Posterior vena cava (tissue), 2 donors: ENCODE measurements around the gene ZNF700. TPM values are rescaled to one million over a fixed set of nuclear protein-coding genes. Genes with fewer than 3 reads are reported as not detected.
"Not testable (repeated sequence)": the region's sequence is repeated elsewhere in the genome, so short reads cannot be mapped to it uniquely, and the experiment has no call there.

Source experiments
- DNase-seq: peaks from one replicate; pipeline ENCODE4 v3.0.0-alpha.2; 2020; ENCODE audit warnings: low spot score
- intact Hi-C, 2 donors: fragments of 100-400 bp; cut with DNase I; formaldehyde crosslinking; loops; one replicate each; pipeline versions ENCODE4 v1.14.1 to v1.14.2; 2022 to 2023
- total RNA-seq, 2 donors: library from RNA; stranded (reverse); fragmentation: NEBNext Ultra II Directional; extraction: Animal tissue kit (Norgen Biotek cat#: 25700); gene quantifications; one replicate each; pipeline ENCODE4 v1.2.1, GENCODE V29; 2021
- donor health status: DM: yes; HTN: yes; CAD: no.
- donor health status: DM: yes; HTN: yes; CAD: no.

The ZNF700 gene
- total RNA-seq, 2 donors from 2014 or later: 9.9 to 11.6 TPM

- intact Hi-C loops: no loop called here
- DNase-seq: no peak
Measured at GRCh38 chr19:11931051-11931450, 6.1 kb downstream of the ZNF700 start.

DNA sequence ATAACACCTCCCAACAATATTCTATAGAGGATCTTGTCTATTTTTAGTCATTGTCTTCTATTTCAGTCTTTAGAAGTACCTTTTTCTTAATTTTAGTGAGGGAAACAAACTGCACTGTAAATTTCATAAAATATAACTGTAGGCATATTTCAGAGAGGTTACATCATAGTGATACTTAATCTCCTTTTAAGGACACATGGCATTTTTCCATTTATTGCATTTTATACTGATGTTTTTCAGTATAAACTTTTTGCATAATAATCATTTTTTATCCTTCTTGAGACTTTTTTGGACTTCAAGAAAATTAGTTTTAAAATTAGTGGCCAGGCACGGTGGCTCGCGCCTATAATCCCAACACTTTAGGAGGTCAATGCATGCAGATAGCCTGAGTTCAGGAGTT, 6.6 kb downstream of the ZNF700 start:
- intact Hi-C loops: no loop called here
- DNase-seq: no peak

DNA sequence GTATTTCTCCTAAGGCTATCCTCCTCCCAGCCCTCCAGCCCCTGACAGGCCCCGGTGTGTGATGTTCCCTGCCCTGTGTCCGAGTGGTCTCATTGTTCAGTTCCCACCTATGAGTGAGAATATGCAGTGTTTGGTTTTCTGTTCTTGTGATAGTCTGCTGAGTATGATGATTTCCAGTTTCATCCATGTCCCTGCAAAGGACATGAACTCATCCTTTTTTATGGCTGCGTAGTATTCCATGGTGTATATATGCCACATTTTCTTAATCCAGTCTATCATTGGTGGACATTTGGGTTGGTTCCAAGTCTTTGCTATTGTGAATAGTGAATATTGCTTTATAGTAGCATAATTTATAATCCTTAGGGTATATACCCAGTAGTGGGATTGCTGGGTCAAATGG, 10.9 kb downstream of the ZNF700 start:
- intact Hi-C loops: not testable (repeated sequence)

GRCh38 chr19:11938383-11938782, 13.5 kb downstream of the ZNF700 start:
- intact Hi-C loops: not testable (repeated sequence)

More for the DNA sequence above, 10.9 kb downstream of the ZNF700 start:
- DNase-seq: not testable (repeated sequence)

DNA sequence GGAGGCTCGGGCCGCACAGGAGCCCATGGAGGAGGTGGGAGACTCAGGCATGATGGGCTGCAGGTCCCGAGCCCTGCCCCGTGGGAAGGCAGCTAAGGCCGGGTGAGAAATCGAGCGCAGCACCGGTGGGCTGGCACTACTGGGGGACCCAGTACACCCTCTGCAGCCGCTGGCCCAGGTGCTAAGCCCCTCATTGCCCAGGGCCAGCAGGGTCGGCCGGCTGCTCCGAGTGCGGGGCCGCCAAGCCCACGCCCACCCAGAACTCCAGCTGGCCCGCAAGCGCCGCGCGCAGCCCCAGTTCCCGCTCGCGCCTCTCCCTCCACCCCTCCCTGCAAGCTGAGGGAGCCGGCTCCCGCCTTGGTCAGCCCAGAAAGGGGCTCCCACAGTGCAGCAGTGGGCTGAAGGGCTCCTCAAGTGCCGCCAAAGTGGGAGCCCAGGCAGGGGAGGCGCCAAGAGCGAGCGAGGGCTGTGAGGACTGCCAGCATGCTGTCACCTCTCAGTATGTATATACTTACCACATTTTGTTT, 16.5 kb downstream of the ZNF700 start:
- DNase-seq, intact Hi-C loops: not testable (repeated sequence)

More at GRCh38 chr19:11938383-11938782, 13.5 kb downstream of the ZNF700 start:
- not testable (repeated sequence) for DNase-seq

GRCh38 chr19:11942008-11942842, 17.3 kb downstream of the ZNF700 start:
- intact Hi-C loops: no loop called here
- DNase-seq: no peak

- no peak for DNase-seq
- intact Hi-C loops: no loop called here
Measured at GRCh38 chr19:11942843-11943108, 17.9 kb downstream of the ZNF700 start.

GRCh38 chr19:11944656-11945055, 19.7 kb downstream of the ZNF700 start:
- no peak for DNase-seq

GRCh38 chr19:11948646-11949045, 23.7 kb downstream of the ZNF700 start:
- intact Hi-C loops: no loop called here

More at GRCh38 chr19:11944656-11945055, 19.7 kb downstream of the ZNF700 start:
- intact Hi-C loops: no loop called here

DNA sequence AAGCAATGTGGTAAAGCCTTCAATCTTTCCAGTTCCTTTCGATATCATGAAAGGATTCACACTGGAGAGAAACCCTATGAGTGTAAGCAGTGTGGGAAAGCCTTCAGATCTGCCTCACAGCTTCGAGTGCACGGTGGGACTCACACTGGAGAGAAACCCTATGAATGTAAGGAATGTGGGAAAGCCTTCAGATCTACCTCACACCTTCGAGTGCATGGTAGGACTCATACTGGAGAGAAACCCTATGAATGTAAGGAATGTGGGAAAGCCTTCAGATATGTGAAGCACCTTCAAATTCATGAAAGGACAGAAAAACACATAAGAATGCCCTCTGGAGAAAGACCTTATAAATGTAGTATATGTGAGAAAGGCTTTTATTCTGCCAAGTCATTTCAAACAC, 24.3 kb downstream of the ZNF700 start:
- DNase-seq: no peak
- intact Hi-C loops: no loop called here

More at GRCh38 chr19:11948646-11949045, 23.7 kb downstream of the ZNF700 start:
- DNase-seq: no peak

DNA sequence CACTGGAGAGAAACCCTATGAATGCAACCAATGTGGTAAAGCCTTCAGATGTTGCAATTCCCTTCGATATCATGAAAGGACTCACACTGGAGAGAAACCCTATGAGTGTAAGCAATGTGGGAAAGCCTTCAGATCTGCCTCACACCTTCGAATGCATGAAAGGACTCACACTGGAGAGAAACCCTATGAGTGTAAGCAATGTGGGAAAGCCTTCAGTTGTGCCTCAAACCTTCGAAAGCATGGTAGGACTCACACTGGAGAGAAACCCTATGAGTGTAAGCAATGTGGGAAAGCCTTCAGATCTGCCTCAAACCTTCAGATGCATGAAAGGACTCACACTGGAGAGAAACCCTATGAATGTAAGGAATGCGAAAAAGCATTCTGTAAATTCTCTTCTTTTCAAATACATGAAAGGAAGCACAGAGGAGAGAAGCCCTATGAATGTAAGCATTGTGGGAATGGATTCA, 24.7 kb downstream of the ZNF700 start:
- DNase-seq, intact Hi-C loops: not testable (repeated sequence)

DNA sequence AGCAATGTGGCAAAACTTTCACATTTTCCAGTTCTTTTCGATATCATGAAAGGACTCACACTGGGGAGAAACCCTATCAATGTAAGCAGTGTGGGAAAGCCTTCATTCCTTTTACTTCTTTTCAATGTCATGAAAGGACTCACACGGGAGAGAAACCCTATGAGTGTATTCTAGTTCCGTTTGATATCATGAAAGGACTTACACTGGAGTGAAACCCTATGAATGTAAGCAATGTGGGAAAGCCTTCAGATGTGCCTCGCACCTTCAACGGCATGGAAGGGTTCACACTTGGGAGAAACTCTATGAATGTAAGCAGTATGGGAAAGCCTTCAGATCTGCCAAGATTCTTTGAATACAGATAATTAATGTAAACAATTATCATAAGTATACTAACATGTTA, 25.4 kb downstream of the ZNF700 start:
- intact Hi-C loops: no loop called here

DNA sequence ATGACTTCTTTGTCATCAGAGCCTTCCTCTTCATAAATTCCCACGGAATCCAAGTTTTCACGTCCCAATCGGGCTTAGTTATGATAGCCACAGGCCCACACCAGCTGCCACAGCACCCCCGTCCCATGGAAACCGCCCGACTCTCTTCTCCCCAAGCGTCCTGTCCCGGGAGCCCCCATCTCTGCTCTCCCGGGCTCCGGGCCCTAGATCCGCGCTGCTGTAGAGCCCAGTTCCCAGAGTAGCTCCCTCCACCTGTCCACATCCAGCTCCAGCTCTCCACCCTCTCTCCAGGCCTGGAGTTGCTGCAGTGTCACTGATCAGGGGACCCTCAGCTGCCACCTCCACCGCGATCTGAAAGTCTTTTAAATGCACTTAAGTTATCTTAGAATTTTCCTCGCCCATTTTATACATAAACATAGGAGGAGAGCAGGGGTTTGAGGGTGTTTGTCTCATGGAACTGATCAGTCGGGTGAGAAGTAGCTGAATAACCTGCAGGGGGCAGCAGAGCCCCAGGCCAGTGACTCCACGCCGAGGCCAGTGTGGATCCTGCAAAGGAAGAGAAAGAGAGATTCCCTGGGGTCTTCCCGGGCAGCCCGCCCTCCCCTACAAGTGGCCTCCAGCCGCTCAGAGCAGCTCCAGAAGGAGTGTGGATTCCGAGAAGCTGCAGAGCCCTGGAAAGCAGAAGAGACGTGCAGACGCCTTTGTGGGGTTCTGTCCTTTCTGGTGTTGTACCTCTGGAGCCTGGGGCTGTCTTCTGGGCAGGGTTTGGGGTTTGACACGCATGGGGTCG, 38.9 kb downstream of the ZNF700 start:
- intact Hi-C loops: loop anchor here in 1 of 2 donors (5.0 kb wide), 1 partner anchor 179 kb away; the partner anchor contains the start of gene ZNF20
- peak; percentile 95 for DNase-seq

More for the DNA sequence above, 25.4 kb downstream of the ZNF700 start:
- no peak for DNase-seq

GRCh38 chr19:11964496-11964857, 39.6 kb downstream of the ZNF700 start:
- intact Hi-C loops: loop anchor here in 1 of 2 donors (5.0 kb wide), 1 partner anchor 178 kb away; the partner anchor contains the start of gene ZNF20
- no peak for DNase-seq

- peak; percentile 97 for DNase-seq
- intact Hi-C loops: loop anchor here in 1 of 2 donors (5.0 kb wide), 1 partner anchor 177 kb away; the partner anchor contains the start of gene ZNF20
Measured at GRCh38 chr19:11964858-11965645, 40.1 kb downstream of the ZNF700 start, which contains the start of gene ZNF763. TSS of gene ZNF763 (plus strand) at chr19:11965040. CDS start at chr19:11965209, 169 bp downstream.

GRCh38 chr19:11970174-11970573, 45.3 kb downstream of the ZNF700 start:
- DNase-seq: no peak
- intact Hi-C loops: no loop called here

DNA sequence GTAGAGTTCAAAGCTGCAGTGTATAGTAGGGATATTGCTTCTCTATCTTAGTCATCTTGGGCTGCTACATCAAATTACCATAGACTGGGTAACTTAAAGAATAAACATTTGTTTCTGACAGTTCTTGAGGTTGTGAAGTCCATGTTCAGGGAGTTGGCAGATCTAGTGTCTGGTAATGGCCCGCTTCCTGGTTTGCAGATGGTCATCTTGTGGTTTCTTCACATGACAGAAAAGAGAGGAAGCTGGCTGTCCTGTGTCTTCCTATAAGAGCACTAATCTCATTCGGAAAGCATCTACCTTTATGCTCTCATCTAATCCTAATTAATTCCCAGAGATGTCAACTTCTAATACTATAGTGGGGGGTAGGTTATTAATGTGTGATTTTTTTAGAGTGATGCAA, 46.1 kb downstream of the ZNF700 start:
- DNase-seq: no peak
- intact Hi-C loops: no loop called here

DNA sequence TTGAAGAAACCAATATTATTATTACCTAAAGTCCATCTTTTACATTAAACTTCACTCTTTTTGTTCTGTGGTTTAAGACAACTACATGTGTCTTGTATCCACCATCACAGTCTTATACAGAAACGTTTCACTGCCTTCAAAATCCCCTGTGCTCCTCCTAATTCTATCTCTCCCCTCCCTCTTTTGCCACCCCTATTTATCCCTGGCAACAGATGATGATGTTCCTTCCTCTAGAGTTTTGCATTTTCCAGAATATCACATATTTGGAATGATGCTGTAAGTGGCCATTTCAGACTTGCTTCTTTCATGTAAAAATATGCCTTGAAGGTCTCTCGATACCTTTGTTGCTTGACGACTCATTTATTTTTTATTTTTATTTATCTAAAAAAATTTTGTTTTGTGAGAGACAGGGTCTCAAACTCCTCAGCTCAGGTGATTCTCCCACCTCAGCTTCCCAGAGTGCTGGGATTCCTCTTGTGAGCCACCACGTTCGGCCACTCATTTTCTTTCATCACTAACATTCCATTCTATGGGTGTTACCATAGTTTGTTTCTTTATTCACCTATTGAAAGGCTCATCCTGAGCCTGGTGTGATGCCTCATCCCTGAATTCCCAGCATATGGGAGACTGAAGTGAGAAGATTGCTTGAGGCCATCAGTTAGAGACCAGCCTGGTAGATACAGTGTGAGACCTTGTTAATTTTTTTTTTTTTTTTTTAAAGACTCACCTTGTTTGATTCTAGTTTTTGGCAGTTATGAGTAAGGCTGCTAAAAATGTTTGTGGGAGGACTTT, 48.3 kb downstream of the ZNF700 start:
- DNase-seq: no peak
- intact Hi-C loops: no loop called here
